T-helper 1 cell (primary cell): ENCODE data around the gene WDR90.

Source experiments
- DNase-seq, 5 donors: peaks; one replicate each; pipeline ENCODE4 v3.0.0-alpha.2; 2012 to 2020

Gene WDR90

DNA sequence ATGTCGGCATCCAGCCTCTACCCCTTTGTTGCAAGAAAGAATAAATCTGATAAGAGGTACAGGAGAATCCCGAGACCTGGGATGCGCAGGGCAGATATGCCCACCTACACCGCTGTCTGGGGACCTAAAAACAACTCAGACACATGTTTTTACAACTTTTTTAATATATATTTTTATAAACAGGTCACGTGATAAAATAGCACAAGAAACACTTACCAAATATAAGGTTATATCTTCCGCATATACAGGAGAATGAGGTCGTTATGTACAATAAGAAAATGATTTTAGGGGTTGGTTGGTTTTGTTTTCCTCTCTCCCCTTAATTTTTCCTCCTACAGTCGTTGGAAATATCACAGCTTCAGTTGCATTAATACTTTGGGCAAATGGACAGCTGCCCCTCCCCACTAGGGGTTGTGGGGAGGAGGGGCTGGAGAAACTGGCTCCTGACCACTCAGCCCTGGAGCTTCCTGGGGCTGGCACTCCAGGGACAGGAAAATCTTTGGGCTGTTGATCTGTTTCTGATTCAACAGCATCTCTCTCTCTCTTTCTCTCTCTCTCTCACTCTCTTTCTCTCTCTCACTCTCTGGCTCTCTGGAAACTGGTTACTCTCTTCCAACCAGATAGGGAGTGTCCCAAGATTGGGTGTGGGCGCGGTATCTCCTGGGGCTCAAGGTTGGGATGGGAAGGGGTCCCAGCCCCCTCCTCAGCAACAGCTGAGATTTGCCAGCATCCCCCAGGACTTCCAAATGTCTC lies 43.4 kb downstream of the WDR90 start:
- DNase-seq = no peak

DNA sequence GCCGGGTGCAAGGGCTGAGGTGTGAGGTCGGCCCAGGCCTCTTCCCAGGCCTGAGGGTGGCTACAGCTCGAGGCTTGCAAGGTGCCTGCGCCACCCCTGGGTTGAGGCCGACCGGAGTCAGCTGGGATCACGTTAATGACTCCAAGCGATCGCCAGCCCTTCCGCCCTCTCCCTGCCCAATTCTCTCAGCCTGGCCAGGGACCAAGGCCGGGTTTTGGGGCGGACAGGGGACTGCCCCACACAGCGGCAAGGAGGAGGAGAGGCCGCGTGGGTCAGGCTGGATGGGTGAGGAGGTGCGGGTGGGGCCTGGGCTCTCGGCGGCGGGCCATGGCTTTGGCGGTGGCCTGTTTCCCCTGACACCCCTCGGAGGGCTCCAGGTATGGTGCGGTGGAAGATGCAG lies 44.2 kb downstream of the WDR90 start:
- DNase-seq = no peak

DNA sequence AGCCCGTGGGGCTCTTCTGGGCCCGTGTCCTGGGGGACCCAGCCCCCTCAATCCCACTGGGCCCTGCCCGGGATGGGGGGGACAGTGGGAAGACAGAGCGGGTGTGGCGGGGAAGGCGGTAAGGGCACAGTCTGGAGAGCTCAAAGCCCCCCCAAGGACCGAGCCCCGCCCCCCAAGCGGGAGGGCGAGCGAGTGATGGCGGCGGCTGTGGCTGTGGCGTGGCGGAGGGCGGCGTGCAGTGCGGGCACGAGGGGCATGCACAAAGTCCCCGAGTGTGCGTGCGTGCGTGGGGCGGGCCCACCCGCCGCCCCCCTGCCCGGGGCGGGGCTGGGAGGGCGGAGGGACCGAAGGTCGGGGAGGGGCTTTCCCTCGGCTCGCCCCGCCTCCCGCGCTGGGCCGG lies 44.6 kb downstream of the WDR90 start:
- no peak for DNase-seq

DNA sequence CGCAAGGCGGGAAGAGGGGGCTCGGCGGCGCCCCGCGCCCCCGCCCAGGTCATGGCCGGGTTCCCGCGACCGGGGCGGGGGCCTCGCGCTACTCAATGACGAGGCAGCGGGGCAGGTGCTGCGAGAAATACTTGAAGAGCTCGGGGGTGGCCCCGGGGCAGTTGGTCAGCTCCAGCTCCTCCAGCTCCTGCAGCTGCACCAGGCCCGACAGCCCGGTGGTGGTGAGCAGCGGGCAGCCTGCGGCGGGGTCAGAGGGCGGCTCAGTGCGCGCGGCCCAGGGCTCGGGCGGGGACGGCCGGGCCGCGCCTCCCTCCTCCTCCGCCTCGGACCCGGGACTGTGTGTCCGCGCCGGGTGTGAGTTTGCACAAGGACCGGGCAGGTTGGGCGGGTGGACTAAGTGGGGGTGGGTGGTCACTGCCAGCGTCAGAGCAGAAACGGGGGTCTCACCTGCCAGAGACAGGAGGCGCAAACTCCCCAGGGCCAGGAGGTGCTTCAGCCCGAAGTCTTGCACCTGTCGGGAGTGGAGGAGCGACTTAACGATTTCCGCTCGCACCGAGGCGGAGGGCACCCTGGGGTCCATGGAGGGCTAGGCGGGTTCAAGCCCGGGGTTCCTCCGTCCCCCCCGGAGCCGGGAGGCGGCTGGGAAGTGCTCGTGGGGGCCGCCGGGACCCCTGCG lies 45.2 kb downstream of the WDR90 start:
- no peak for DNase-seq

DNA sequence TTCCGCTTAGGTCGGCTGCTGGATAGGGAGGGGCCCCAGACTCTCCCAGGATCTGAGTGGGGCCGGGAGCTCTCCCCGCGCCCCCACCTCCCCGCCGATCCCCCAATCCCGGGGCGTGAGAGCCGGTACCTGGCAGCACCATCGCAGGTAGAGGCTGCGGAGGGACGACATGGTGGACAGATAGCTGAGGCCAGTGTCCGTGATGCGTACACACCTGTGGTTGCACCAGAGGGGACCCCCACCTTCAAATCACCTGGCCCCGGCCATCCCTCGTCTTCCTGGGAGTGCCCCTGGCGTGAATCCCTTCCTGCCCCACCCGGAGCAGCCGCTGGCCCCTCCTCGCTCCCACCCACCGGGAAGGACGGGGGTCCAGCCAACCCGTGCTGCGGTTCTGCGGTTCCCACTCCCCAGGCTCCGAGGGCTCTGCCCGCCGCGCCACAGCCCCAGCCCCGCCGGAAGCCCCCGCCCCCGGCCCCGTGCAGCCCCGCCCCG lies 45.7 kb downstream of the WDR90 start:
- no peak for DNase-seq

DNA sequence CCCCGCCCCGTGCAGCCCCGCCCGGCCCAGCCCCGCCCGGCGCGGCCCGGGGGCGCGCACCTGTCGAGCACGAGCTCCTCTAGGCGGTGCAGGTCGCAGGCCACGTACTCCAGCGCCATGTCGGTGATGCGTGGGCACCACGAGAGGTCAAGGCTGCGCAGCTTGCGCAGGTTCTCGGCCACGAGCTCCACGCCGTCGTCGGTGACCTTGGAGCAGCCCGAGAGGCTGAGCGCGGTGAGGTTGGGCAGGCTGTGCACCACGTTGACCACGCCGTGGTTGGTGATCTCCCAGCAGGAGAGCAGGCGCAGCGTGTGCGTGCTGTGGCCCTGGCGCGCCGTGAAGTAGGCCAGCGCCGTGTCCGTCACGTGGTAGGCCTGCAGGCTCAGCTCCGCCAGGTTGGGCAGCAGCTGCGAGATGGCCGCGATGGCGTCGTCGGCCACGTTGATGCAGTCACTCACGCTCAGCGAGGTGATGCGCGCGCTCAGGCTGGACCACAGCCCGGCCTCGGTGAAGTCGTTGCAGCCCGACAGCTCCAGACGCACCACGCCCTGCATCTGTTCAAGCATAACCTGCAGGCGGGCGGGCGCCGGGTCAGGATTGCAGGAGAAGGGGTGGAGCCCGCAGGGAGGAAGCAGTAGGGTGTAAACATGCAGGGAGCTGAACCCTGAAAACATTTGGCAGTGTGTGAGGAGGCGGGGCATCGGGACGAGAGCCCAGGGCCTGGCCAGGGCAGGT lies 46.4 kb downstream of the WDR90 start:
- peak; percentile 47 to 72 (median 60) for DNase-seq

DNA sequence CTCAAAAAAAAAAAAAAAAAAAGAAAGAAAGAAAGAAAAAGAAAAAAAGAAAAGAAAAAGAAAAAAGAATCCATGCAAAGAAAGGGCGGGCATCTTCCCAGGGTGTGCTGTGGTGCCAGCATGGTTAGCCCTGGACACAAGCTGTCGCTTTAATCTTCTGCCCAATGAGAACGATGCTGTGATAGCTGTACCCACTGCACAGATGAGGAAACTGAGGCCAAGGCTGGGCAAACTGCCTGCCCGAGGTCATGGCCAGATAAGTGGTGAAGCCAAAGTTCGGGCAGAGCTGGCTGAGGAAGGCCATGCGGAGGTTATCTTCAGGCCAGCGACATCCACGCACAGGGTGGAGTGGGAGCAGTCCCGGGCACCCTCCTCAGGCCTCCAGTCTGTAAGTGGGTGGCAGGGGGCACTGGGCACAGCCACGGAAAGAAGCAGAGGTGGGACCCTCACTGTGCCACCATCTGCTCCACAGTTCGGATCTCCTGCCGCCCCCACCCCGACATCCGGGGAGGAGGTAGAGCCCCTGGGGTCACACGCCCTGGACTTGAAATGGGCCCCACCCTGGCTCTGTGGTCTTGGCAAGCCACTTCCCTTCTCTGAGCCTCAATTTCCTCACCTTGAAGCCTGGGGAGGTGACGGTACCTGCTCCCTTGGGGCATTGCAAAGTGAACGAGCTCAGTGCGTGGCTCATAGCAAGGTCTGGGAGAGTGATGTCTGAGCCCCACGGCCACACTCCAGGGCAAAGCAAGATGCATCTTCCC lies 49.9 kb downstream of the WDR90 start:
- no peak for DNase-seq

DNA sequence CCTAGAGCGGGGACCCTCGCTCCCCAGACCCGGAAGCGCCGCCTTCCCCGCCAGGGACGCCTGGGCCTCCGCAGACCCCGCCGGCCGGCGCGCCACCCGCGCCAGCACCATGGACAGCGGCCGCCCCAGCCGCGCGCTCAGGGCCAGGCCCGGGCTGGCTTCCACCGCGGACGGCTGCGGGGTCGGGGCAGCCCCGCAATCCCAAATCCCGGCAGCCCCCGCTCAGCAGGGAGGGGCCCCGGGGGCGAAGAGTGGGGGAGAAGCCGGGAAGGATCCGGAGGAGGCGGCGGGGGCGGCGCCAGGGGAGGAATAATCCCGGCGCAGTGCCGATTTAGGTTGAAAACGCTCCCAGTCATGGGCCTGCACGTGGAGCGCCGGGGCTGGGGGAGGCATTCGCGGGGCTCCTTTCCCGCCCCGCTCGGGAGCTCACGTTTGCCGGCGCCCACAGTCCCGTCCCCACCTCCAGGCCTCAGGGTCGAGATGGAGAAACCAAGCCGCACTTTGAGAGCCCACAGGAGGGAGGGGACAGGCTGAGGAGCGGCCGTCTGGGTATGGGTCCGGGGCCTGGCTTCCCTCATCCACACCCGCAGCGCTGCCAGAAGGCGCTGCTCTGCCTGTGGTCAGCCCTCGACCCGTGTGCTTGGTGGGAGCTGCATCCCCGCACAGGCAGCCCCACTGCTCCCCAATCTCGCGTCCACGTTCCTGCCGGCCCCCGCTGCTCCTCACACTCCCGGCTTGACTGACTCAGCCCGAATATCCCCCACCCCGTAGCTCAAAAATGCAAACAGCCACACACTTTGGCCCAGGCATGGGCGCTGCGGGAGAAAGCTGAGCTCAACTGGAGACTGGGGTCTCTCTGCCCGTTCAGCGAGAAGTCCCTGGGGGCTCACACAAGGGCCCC lies 51.8 kb downstream of the WDR90 start:
- DNase-seq = peak in 2 of 5 donors; percentile 42 to 56

DNA sequence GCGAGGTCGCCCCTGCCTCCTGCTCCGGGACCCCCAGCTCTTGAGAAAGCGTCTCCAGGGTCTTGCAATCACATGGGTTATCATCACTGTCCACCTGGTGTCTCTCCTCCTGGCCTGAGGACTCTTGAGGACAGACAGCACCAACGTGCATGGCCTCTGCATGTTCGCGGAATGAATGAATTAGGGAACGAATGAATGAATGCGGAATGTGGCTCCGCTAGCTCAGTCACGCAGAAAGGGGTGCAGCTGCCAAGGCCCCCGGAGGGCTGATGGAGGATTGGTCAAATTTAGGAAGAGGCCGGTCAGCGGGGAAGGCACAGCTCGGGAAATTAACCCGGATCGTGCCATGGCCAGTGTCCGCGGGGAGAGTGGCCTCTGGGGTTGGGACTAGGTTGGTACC lies 53.2 kb downstream of the WDR90 start:
- no peak for DNase-seq

DNA sequence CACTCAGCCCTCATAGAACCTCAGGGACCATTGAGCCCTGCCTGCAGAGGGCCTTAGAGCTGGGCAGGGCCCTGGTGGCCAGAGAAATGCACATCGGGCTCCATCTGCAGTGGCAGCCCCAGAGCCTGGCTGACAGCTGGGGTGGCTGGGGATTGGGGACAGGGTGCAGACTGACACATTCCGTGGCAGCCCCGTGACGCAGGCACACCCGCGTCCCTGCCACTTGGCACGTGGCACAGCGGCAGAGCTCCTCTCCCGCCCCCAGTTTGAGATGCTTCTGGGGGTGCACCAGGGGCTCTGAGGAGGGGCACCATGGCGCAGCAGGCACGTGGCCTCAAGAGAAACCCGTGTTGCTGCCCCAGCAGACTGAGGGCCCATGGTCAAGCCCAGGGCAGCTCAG lies 54.2 kb downstream of the WDR90 start:
- no peak for DNase-seq

DNA sequence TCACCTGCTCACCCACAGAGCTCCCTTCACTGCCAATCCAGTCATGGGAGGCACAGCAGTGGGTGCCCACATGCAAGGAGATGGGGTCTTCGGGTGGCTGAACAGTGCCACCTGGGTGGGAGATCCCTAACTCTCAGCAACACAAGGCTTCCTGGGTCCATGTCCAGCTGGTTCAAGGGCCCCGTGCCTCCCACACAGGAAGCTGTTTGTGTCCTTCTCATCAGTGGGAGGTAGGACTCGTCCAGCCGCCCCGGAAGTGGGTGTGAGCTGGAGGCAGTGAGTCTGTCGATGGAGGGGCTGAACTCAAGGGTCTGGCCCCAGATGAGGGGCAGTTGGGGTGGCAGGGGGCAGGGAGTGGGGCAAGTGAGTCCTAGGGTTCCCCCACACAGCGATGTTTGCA lies 54.9 kb downstream of the WDR90 start:
- no peak for DNase-seq

DNA sequence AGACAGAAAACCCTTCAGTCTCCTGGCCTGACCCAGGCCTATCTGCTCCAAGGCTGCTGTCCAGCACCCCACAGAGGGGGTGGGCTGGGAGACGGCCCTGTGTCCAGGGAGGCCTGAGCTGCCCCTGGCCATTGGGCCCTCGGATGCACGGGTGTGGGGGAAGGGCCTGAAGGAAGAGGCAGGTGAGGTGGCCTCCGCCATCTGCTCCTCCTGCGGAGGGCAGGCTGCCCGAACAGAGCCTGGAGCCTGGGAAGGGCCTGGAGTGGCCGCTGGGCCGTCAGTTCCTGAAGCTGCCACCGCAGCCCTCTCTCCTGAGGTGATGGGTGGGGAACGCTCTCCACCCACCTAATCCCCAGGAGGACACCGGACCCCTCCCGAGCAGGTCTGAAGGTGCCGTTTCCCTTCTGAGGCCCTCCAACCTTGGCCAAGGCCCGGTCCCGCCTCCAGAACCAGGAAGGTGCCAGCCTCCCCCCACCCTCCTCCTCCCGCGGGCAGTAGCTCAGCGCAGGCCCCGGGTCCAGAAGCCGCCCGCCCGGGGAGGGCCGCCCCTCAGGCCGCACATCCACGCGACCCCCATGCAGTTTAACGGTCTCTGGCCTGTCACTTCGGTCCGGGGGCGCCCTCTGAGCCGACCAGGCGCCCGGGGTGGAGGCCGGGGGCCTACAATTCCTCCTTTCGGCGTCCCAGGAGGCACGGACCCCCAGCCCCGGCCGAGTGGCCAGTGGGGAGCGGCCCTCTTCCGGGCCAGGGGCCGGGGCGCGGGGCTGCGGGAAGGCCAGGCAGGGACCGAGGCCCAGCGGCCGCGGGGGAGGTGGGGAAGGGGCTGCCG lies 55.6 kb downstream of the WDR90 start:
- no peak for DNase-seq

DNA sequence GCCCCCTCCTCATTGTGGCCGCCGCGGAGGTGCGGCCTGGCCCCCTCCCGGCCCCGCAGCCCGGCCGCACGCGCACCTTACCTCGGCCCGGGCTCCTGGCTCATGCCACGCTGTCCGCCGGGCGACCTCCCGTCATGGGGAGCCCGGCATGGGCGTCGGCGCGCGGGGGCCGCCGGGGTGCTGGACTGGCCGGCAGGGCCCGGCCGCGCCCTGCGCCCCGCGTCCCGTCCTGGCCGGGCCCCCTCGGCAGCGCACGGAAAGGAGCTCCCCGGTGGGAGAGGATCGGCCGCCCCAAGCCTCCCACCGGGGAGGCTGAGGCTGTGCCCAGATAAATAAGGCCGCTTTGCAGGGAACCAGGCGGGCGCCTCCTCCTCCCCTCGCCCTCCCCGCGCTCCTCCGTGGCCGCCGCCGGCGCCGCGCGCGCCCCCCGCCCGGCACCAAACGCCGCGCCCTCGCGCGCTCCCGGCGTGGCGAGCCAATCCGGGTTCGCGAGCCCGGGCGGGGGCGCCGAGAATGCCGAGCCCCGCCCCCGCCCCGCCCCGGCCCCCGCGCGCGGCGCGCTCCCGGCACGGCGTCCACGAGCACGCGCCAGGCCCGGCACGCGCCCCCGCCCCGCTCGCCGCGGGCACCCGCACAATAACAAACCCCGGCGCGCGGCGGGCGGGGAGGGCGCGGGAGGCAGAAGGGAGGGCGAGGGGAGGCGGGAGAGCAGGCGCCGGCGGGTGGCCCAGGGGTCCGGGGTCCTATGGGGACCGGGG lies 56.4 kb downstream of the WDR90 start, which contains the start of gene FBXL16:
Gene FBXL16, minus strand, starts transcription at position 371 of the 758 bp plus-strand sequence. CDS start 8,396 bp downstream, outside the sequence.
- DNase-seq = no peak

DNA sequence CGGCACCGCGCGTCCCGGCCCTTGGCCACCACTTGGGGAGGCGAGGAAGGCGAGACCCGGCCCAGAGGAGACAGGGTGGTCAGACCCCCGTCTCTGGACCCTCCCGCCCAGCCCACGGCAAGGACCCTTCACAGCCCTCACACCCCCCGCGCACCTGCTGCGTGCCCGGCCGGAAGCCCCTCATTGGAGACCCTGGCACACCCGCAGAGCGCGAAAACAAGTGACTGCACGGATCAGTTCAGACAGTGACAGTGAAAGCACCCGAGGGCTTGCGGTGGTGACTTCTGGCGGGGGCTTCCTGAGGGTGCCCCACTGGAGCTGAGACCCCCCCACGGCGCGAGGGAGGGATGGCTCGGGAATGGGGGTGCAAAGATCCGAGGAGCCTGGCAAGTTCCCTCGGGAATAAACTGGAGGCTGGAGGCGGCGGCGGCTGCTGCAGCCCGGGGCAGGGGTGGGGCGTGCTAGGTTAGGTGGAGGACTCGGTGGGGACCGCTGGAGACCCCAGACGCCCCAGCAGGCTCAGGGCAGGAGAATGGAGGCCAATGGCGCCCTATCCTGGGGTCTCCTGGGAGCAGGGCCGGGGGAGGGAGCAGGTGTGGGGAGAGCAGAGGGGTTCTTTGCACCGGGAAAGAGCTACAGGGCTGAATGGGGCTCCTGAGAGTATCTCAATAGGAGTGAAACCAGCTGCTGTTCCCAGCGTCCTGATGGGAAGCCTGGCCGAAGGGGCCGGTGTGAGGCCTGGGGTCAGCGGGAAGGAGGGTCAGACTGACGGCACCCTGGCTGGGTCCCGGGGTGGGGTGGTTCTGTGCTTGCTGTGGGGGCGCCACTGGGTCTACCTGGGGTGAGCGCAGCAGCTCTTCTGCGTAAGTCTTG lies 57.3 kb downstream of the WDR90 start:
- no peak for DNase-seq

DNA sequence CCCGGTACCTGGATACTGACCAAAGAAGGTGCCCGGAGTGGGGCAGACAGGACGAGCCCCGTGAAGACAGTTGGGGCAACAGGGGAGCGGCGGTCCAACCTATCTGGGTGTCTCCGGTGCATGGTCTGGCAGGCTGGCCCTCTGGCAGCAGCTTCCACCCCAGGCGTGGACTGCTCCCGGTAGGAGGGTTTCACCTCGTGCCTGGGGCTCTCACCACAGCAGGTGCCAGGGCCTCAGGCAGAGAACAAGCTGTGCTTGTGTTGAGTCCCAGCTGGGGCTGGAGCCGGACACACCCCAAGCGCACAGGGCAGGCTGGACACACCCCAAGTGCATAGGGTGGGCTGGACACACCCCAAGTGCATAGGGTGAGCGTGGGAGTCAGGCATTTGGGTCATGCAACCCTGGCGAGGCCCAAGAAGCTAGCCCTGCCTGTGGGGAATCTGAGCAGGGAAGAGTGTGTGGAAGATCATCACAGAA lies 57.9 kb downstream of the WDR90 start:
- no peak for DNase-seq

DNA sequence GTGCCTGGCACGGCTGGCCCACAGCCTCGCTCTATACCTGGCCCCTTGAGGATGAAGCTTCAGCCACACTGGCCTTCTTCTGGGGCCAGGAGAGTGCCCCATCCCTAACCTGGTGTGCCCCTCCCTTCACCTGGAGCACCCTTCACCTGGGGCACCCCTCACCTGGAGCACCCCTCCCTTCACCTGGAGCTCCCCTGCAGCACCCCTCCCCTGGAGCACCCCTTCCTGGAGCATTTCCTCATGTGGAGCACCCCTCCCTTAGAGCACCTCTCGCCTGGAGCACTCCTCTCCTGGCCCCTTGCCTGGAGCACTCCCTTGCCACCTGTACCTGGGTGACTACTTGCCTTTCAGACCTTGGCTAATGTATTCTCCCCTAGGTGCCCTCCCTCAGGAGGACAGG lies 58.9 kb downstream of the WDR90 start:
- no peak for DNase-seq

DNA sequence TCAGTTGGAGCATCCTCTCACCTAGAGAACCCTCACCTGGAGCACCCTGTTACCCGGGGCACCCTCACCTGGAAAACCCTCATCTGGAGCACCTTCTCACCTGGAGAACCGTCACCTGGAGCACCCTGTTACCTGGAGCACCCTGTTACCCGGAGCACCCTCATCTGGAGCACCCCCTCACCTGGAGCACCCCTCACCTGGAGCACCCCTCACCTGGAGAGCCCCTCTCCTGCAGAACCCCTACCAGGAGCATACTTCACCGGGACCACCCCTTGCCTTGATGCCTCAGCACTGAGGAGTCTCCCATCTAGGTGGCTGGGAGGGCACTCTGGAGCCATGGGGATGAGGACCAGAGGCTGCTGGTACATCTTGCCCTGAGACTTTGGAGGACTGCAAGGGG lies 59.8 kb downstream of the WDR90 start:
- DNase-seq = no peak

DNA sequence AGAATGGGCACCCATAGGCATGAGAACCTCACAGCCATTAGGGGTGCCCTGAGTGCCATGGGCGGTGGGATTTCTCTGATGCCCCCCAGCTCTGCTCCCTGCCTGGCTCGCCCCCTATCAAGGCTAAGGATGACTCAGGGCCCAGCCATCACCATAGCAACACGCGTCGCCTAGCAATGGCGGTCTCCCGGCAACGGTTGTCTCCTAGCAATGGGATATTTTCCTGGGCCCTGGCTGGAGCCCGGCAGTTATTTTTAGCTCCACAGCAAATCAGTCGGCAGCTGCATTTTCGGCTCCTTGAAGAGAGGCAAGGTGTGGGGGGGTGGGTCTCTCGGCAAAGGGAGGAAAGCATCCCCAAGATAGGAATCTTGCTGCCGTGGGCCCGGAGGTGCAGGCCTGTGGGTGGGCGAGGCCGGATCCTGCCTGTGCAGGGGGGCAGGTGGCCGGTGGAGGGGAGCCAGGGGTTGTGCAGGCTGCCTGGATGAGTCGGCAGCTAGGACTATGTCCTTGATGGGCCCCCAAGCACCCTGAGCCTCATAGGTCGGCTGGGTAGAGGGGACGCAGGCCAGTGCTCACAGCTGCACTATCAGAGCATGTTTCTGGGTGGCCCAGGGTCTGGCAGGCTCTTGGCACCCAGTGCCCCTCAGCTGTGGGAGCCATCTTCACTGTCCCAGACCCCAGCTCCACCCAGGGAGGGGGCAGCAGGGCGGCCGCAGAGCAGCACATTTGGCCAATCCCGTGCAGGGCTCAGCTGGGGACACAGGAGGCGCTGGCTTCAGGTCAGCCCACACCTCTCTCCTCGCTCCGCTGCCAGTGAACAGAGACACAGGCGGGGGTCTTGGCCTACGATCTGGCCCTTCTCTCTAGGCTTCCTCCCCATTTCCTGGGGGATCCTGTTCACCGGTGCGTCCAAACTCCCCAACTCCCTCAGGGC lies 60.7 kb downstream of the WDR90 start:
- DNase-seq = no peak
